Natural killer cell treated with Interleukin-12 subunit alpha and Interleukin-12 subunit beta and Interleukin-15 and Interleukin-18, amount 100 ng/mL, for 72 hours (primary cell): ENCODE results near the gene ACADSB. TPM values are rescaled to one million over a fixed set of nuclear protein-coding genes. Genes with fewer than 3 reads are reported as not detected.

Experiments used
- ATAC-seq, 2 donors: fragments of 150-1000 bp; cut with Tn5 transposase in 1 of 2; sonication (Bioruptor Pico), chemical (Tn5 transposase) in 1 of 2; 2 replicates each; pipeline ENCODE4 v1.10.0; 2021
- DNase-seq: peaks from one replicate; pipeline ENCODE4 v3.0.0; 2022; ENCODE audit warnings: low spot score
- H3K27ac Mint-ChIP-seq, 2 donors: 1 replicate in 1 of 2; 2 replicates in 1 of 2; pipeline ENCODE4 v1.8.0; 2022; ENCODE audit warnings: mixed read lengths in 2 of 2, mild to moderate bottlenecking in 1 of 2, moderate library complexity in 1 of 2
- H3K27me3 Mint-ChIP-seq, 2 donors: 1 replicate in 1 of 2; 2 replicates in 1 of 2; pipeline ENCODE4 v1.8.0; 2022; ENCODE audit warnings: mixed read lengths in 2 of 2
- H3K36me3 Mint-ChIP-seq: one replicate; pipeline ENCODE4 v1.8.0; 2022; ENCODE audit warnings: mixed read lengths
- H3K4me1 Mint-ChIP-seq, 2 donors: 1 replicate in 1 of 2; 2 replicates in 1 of 2; pipeline ENCODE4 v1.8.0; 2022; ENCODE audit warnings: low read depth in 2 of 2, mixed read lengths in 2 of 2, mild to moderate bottlenecking in 1 of 2
- H3K4me3 Mint-ChIP-seq: one replicate; pipeline ENCODE4 v1.8.0; 2022; ENCODE audit warnings: mixed read lengths
- H3K9me3 Mint-ChIP-seq: 2 replicates; pipeline ENCODE4 v1.8.0; 2022; ENCODE audit warnings: mixed read lengths
- total RNA-seq, 2 donors: library from RNA; stranded (reverse); gene quantifications; one replicate each; pipeline ENCODE4 v1.2.3, GENCODE V29; 2022

The ACADSB gene
- 10 to 100 TPM; 15.0 to 24.0 TPM for total RNA-seq

- Mint-ChIP-seq H3K4me1 (peaks cover 22 to 34% of the 10 kb centered on the region in 2 donors), H3K4me3 (peak within 1 kb of the TSS; percentile 99), H3K36me3 (no peaks in the 10 kb centered on the region), H3K9me3 (no peaks in the 10 kb centered on the region), H3K27me3 (no peaks in the 10 kb centered on the region), H3K27ac (peak within 1 kb of the TSS; percentile 94 to 96)
- ATAC-seq (peak; percentile 98 to 99), DNase-seq (peak; percentile 98)
Measured at GRCh38 chr10:123008355-123009104, at the start of gene ACADSB, which contains the start of gene IKZF5. TSS of gene ACADSB (plus strand) at chr10:123009006. CDS start at chr10:123009030, 24 bp downstream. TSS of gene IKZF5 (minus strand) at chr10:123008795. CDS start at chr10:122998625, 10,170 bp downstream.

GRCh38 chr10:122962405-122962804, 46.4 kb upstream of the ACADSB start:
- H3K36me3 Mint-ChIP-seq = peaks cover 18% of the 10 kb centered on the region
- ATAC-seq (no peak), DNase-seq (no peak)
- peaks cover 15 to 37% of the 10 kb centered on the region in 2 donors for H3K27me3 Mint-ChIP-seq
- H3K27ac Mint-ChIP-seq = no peak overlapping the region
- H3K4me1 Mint-ChIP-seq = no peaks in the 10 kb centered on the region
- H3K9me3 Mint-ChIP-seq = peaks cover 5% of the 10 kb centered on the region
- no peak overlapping the region for H3K4me3 Mint-ChIP-seq

- H3K9me3 Mint-ChIP-seq = peaks cover 15% of the 10 kb centered on the region
Measured at GRCh38 chr10:122966879-122967278, 41.9 kb upstream of the ACADSB start.

GRCh38 chr10:122968698-122969097, 40.1 kb upstream of the ACADSB start:
- no peak for DNase-seq

More at GRCh38 chr10:122966879-122967278, 41.9 kb upstream of the ACADSB start:
- no peak overlapping the region for H3K27ac Mint-ChIP-seq
- H3K4me3 Mint-ChIP-seq = no peak overlapping the region
- no peak for DNase-seq
- no peaks in the 10 kb centered on the region for H3K4me1 Mint-ChIP-seq
- H3K36me3 Mint-ChIP-seq = peaks cover 32% of the 10 kb centered on the region
- ATAC-seq = no peak
- peaks cover 41 to 52% of the 10 kb centered on the region in 2 donors for H3K27me3 Mint-ChIP-seq

GRCh38 chr10:122974023-122974422, 34.8 kb upstream of the ACADSB start:
- peaks cover 6 to 32% of the 10 kb centered on the region in 2 donors for H3K27me3 Mint-ChIP-seq
- H3K4me1 Mint-ChIP-seq = no peaks in the 10 kb centered on the region
- ATAC-seq (no peak), DNase-seq (no peak)
- H3K27ac Mint-ChIP-seq = no peak overlapping the region
- H3K4me3 Mint-ChIP-seq = no peak overlapping the region
- no peaks in the 10 kb centered on the region for H3K9me3 Mint-ChIP-seq
- H3K36me3 Mint-ChIP-seq = no peaks in the 10 kb centered on the region

More at GRCh38 chr10:122968698-122969097, 40.1 kb upstream of the ACADSB start:
- Mint-ChIP-seq H3K27me3 (peaks cover 44% of the 10 kb centered on the region in 2 donors), H3K4me3 (no peak overlapping the region), H3K27ac (no peak overlapping the region), H3K36me3 (peaks cover 32% of the 10 kb centered on the region), H3K9me3 (peaks cover 15% of the 10 kb centered on the region), H3K4me1 (no peaks in the 10 kb centered on the region)
- no peak for ATAC-seq

- DNase-seq = no peak
- Mint-ChIP-seq H3K4me1 (peaks cover 0 to under 1% of the 10 kb centered on the region in 2 donors), H3K27ac (no peak overlapping the region), H3K27me3 (peaks cover 6 to 30% of the 10 kb centered on the region in 2 donors), H3K36me3 (no peaks in the 10 kb centered on the region), H3K4me3 (no peak overlapping the region), H3K9me3 (no peaks in the 10 kb centered on the region)
- ATAC-seq = no peak
Measured at GRCh38 chr10:122974543-122975064, 34.2 kb upstream of the ACADSB start.

- peaks cover 0 to 9% of the 10 kb centered on the region in 2 donors for H3K27me3 Mint-ChIP-seq
- H3K27ac Mint-ChIP-seq = peak within 1 kb of the TSS; percentile 92
- DNase-seq (peak; percentile 89), ATAC-seq (peak; percentile 98)
- H3K36me3 Mint-ChIP-seq = no peaks in the 10 kb centered on the region
- peak within 1 kb of the TSS; percentile 90 for H3K4me3 Mint-ChIP-seq
- H3K9me3 Mint-ChIP-seq = no peaks in the 10 kb centered on the region
- H3K4me1 Mint-ChIP-seq = peaks cover 16 to 17% of the 10 kb centered on the region in 2 donors
Measured at GRCh38 chr10:122980209-122981065, 28.4 kb upstream of the ACADSB start, which contains the start of gene PSTK. TSS of gene PSTK (plus strand) at chr10:122980401. CDS start at chr10:122980480, 79 bp downstream.

GRCh38 chr10:122981066-122981464, 27.7 kb upstream of the ACADSB start:
- Mint-ChIP-seq H3K9me3 (no peaks in the 10 kb centered on the region), H3K27me3 (peaks cover 0 to 7% of the 10 kb centered on the region in 2 donors), H3K4me3 (peak overlapping the region; percentile 90), H3K36me3 (no peaks in the 10 kb centered on the region), H3K27ac (peak overlapping the region; percentile 92), H3K4me1 (peaks cover 16 to 17% of the 10 kb centered on the region in 2 donors)
- no peak for DNase-seq
- ATAC-seq = no peak

GRCh38 chr10:122983898-122984297, 24.9 kb upstream of the ACADSB start:
- H3K36me3 Mint-ChIP-seq = peaks cover 7% of the 10 kb centered on the region

GRCh38 chr10:122984708-122985107, 24.1 kb upstream of the ACADSB start:
- Mint-ChIP-seq H3K9me3 (no peaks in the 10 kb centered on the region), H3K27ac (no peak overlapping the region), H3K36me3 (peaks cover 7% of the 10 kb centered on the region)

More at GRCh38 chr10:122983898-122984297, 24.9 kb upstream of the ACADSB start:
- Mint-ChIP-seq H3K9me3 (no peaks in the 10 kb centered on the region), H3K4me3 (no peak overlapping the region), H3K4me1 (peaks cover 16 to 17% of the 10 kb centered on the region in 2 donors), H3K27ac (no peak overlapping the region), H3K27me3 (no peaks in the 10 kb centered on the region)
- DNase-seq = no peak
- no peak for ATAC-seq

GRCh38 chr10:122986335-122986734, 22.5 kb upstream of the ACADSB start:
- Mint-ChIP-seq H3K9me3 (no peaks in the 10 kb centered on the region), H3K4me1 (peaks cover 2% of the 10 kb centered on the region in 2 donors), H3K36me3 (peaks cover 7% of the 10 kb centered on the region), H3K4me3 (no peak overlapping the region), H3K27ac (no peak overlapping the region), H3K27me3 (no peaks in the 10 kb centered on the region)
- DNase-seq = no peak
- no peak for ATAC-seq

More at GRCh38 chr10:122984708-122985107, 24.1 kb upstream of the ACADSB start:
- ATAC-seq = no peak
- DNase-seq = no peak
- no peak overlapping the region for H3K4me3 Mint-ChIP-seq
- no peaks in the 10 kb centered on the region for H3K27me3 Mint-ChIP-seq
- peaks cover 15 to 16% of the 10 kb centered on the region in 2 donors for H3K4me1 Mint-ChIP-seq

- no peak for DNase-seq
- no peaks in the 10 kb centered on the region for H3K27me3 Mint-ChIP-seq
- H3K36me3 Mint-ChIP-seq = peaks cover 7% of the 10 kb centered on the region
- H3K9me3 Mint-ChIP-seq = no peaks in the 10 kb centered on the region
- H3K4me3 Mint-ChIP-seq = no peak overlapping the region
- no peaks in the 10 kb centered on the region for H3K4me1 Mint-ChIP-seq
- no peak overlapping the region for H3K27ac Mint-ChIP-seq
- ATAC-seq = no peak
Measured at GRCh38 chr10:122988501-122988900, 20.3 kb upstream of the ACADSB start.

GRCh38 chr10:122990278-122990677, 18.5 kb upstream of the ACADSB start:
- Mint-ChIP-seq H3K4me3 (no peak overlapping the region), H3K27ac (peak overlapping the region in 1 of 2 donors; percentile 71), H3K9me3 (no peaks in the 10 kb centered on the region), H3K27me3 (no peaks in the 10 kb centered on the region), H3K4me1 (peaks cover 0 to 1% of the 10 kb centered on the region in 2 donors), H3K36me3 (peaks cover 10% of the 10 kb centered on the region)
- ATAC-seq = no peak
- DNase-seq = no peak
